Omental fat pad (tissue), 4 donors: Measurements from ENCODE around the gene CLEC3A. TPM values are rescaled to one million over a fixed set of nuclear protein-coding genes. Genes with fewer than 3 reads are reported as not detected.

ENCODE experiments used
- ATAC-seq: fragments of 150-250 bp; one replicate; pipeline ENCODE4 v1.9.1; 2016; ENCODE audit warnings: mild to moderate bottlenecking, moderate library complexity; ENCODE audit not compliant: low FRiP score
- DNase-seq: peaks from one replicate; pipeline ENCODE4 v3.0.0-alpha.2; 2019; ENCODE audit warnings: low spot score
- total RNA-seq, 4 donors: library from RNA; depleted of rRNA; stranded (reverse); fragments of >200 nt; gene quantifications; one replicate each; pipeline ENCODE4 v1.1.0, GENCODE V29; 2016
- TF ChIP-seq, protein P1 (sequence below), 3 donors: fragments of 450-650 bp; IDR thresholded peaks; one replicate each; pipeline ENCODE4 v1.5.1; 2016 to 2017; ENCODE audit warnings: antibody characterized with exemption in 3 of 3, mild to moderate bottlenecking in 3 of 3, moderate library complexity in 2 of 3

CLEC3A gene
- total RNA-seq, 4 donors from 2014 or later: not detected

DNA sequence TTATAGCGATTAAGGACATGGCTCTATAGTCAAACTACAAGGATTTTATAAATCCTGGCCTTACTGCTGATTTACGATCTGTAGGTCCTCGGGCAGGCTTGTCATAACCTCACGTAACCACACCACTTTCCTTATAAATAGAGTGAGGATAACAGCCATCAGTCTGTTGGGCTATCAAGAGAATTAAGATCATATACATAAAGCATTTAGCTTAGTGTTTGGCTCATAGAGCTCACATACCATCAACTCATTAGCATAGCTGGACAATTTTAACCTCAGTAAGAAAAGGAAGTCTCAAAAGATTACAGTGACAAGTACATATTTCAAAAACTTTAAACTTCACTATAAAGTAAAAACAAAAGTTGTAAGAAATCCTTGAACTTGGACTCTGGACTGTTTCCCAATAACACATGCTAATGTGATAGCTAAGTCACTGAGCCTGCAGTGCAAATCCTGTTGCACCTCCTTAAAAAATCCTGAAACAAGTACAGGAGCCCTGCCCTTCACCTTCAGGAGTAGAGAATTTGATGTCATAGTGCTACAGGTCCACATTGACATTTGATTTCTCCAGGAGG is 20.8 kb upstream of the CLEC3A start:
- TF ChIP-seq, protein P1, sequence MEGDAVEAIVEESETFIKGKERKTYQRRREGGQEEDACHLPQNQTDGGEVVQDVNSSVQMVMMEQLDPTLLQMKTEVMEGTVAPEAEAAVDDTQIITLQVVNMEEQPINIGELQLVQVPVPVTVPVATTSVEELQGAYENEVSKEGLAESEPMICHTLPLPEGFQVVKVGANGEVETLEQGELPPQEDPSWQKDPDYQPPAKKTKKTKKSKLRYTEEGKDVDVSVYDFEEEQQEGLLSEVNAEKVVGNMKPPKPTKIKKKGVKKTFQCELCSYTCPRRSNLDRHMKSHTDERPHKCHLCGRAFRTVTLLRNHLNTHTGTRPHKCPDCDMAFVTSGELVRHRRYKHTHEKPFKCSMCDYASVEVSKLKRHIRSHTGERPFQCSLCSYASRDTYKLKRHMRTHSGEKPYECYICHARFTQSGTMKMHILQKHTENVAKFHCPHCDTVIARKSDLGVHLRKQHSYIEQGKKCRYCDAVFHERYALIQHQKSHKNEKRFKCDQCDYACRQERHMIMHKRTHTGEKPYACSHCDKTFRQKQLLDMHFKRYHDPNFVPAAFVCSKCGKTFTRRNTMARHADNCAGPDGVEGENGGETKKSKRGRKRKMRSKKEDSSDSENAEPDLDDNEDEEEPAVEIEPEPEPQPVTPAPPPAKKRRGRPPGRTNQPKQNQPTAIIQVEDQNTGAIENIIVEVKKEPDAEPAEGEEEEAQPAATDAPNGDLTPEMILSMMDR (IDR thresholded peaks at IDR 0.05): no peak
- ATAC-seq (no peak), DNase-seq (no peak)

DNA sequence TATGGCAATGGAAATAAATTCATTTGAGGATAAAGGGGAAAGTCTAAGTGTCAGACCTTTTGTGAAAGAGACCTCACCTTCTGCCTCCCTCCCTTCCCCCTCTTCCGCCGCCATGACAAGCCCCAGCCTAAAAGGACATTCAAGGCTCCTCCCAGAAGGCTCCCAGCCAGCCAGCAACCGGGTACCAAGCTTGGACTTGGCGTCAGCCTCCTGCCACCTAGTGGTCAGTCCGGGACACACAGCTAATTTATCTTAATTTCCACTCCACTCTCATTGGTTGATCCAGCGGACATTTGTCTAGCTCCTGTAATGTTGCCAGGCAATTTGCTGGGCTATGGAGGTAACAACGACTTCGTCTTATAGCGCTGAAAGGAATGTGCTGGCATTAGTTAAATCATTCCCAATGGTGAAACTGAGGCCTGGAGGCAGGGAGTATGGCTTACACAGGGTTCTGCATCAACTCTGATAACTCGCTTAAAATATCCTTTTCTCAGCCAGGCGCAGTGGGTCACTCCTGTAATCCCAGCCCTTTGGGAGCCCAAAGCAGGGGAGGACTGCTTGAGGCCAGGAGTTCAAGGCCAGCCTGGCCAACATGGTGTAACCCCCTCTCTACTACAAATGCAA is 19.3 kb upstream of the CLEC3A start:
- no peak for DNase-seq
- ATAC-seq: peak; percentile 32
- TF ChIP-seq, protein P1 (IDR thresholded peaks at IDR 0.05): no peak

DNA sequence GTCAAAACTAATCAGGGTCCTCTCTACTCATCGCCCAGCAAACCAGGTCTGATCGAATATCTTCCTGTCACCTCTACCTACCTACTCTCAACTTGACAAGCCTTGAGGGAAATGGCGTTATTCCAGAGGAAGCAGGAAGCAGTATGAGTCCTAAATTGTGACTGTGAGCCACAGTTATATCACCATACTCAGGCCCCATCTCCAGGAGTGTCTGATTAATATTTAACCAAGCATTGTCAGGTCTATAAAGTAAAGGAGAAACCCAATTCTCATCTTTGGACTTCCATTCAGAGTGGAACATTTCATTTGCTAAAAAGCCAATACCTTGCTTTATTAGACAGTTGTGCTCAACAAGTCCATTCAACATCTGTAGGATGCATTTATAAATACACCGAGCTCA is 17.8 kb upstream of the CLEC3A start:
- no peak for ATAC-seq
- no peak for DNase-seq
- TF ChIP-seq, protein P1 (IDR thresholded peaks at IDR 0.05): no peak

DNA sequence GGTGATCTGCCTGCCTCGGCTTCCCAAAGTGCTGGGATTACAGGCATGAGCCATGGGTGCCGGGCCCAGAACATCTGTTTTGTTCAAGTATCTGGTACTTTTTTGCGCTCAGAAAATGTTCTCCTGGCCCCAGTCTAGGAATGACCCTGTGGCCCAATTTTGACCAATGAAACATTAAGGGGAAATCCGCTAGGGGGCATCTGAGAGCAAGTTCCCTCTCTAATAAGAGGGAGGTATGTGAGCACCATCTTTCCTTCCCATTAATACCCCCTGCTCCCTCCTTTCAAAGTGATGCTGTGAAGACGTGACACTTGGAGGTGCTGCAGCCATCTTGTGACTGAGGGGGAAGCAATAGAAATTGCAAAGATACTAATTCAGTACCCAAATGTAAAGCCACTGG is 16.5 kb upstream of the CLEC3A start:
- TF ChIP-seq, protein P1 (IDR thresholded peaks at IDR 0.05): no peak
- DNase-seq: no peak
- ATAC-seq: no peak

DNA sequence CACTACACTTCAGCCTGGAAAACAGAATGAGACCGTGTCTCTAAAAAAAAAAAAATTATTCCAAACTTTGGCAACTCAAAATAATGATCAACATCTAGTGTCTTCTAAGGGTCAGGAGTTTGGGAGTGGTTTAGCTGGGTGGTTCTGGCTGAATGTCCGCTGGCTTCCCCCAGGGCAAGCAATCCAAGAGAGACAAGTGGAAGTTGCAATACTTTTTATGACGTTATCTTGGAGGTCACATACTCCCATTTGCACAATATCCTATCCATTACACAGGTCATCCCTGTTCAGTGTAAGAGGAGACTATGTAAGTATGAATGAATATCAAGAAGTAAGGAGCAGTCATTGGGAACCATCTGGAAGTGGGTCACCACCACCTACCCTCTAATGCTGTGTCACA is 15.2 kb upstream of the CLEC3A start:
- TF ChIP-seq, protein P1 (IDR thresholded peaks at IDR 0.05): no peak
- ATAC-seq (no peak), DNase-seq (no peak)

DNA sequence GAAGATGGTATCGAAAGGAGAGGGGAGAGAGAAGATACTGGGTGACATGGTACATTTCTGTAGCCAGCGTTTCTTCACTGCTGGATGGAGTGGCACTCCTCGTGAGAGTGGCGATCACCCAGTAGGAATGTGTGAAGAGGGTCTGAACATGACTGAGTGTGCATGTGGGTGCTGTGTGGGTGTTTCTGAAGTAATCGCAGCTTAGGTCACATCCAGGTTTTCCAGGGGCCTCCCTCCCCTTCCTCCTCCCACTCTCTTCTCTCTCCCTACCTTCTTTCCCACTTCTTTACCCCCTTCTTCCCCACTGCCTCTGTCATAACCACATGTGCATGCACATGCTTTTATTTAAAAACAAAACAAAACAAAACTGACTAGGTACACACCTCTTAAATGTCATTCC is 1.8 kb downstream of the CLEC3A start:
- DNase-seq (no peak), ATAC-seq (no peak)
- TF ChIP-seq, protein P1 (IDR thresholded peaks at IDR 0.05): no peak

DNA sequence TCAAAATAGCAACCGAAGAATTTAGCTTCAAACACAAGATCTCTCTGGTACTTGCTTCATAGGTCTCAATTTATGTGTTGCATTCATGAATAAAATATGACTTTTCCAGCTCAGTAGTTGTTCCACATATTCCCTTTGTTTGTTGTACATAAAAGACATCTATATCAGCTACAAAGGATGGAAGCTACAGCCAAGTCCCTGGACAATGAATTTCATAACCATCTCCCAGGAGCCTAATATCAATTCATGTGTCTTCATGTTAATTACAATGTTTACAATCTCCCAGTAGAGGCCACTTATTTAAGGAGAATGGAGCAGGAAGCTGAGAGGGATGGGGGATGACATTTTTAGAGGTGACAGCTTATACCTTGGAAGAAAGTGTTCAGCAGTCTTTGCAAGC is 3.3 kb downstream of the CLEC3A start:
- TF ChIP-seq, protein P1 (IDR thresholded peaks at IDR 0.05): no peak
- no peak for ATAC-seq
- no peak for DNase-seq
